ENCODE data around the gene UQCC3. TPM values are rescaled to one million over a fixed set of nuclear protein-coding genes. Genes with fewer than 3 reads are reported as not detected.

The UQCC3 gene
- total and polyA plus RNA-seq, 9 of the 15 experiments (the other 6 are each of a cell fraction or from before 2014, with no cell fraction given): 3.3 to 44.3 (median 8.0) TPM

- TF ChIP-seq, protein P1, sequence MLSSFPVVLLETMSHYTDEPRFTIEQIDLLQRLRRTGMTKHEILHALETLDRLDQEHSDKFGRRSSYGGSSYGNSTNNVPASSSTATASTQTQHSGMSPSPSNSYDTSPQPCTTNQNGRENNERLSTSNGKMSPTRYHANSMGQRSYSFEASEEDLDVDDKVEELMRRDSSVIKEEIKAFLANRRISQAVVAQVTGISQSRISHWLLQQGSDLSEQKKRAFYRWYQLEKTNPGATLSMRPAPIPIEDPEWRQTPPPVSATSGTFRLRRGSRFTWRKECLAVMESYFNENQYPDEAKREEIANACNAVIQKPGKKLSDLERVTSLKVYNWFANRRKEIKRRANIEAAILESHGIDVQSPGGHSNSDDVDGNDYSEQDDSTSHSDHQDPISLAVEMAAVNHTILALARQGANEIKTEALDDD (IDR thresholded peaks at IDR 0.05): peak; percentile 16; the same call in 1 of the 2 replicates
- 0 out of 2 replicates have a peak, but pooled peaks have one; percentile 67 for TF ChIP-seq ESRRB (CRISPR knock-in tag; IDR thresholded peaks at IDR 0.05; ENCODE audit: borderline replicate concordance)
- TF ChIP-seq SMC3 (conservative IDR thresholded peaks at IDR 0.05; ENCODE audit: insufficient read depth, low read depth, low read length): no peak
- TF ChIP-seq, protein P2, sequence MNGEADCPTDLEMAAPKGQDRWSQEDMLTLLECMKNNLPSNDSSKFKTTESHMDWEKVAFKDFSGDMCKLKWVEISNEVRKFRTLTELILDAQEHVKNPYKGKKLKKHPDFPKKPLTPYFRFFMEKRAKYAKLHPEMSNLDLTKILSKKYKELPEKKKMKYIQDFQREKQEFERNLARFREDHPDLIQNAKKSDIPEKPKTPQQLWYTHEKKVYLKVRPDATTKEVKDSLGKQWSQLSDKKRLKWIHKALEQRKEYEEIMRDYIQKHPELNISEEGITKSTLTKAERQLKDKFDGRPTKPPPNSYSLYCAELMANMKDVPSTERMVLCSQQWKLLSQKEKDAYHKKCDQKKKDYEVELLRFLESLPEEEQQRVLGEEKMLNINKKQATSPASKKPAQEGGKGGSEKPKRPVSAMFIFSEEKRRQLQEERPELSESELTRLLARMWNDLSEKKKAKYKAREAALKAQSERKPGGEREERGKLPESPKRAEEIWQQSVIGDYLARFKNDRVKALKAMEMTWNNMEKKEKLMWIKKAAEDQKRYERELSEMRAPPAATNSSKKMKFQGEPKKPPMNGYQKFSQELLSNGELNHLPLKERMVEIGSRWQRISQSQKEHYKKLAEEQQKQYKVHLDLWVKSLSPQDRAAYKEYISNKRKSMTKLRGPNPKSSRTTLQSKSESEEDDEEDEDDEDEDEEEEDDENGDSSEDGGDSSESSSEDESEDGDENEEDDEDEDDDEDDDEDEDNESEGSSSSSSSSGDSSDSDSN (IDR thresholded peaks at IDR 0.05; ENCODE audit: borderline replicate concordance in 1 of 2, low read depth in 2 of 2, low read length in 2 of 2): no peak
- no peak for TF ChIP-seq NR2C2 (CRISPR knock-in tag; IDR thresholded peaks at IDR 0.05)
- TF ChIP-seq NR2C2 (tag; IDR thresholded peaks at IDR 0.05): peak; percentile 53; the same call in 1 of the 2 replicates
- TF ChIP-seq CHD2 (IDR thresholded peaks at IDR 0.05; ENCODE audit: low read depth, low read length): peak; percentile 56; the same call in 1 of the 2 replicates
- peak; percentile 91 for TF ChIP-seq ZNF717 (CRISPR knock-in tag; IDR thresholded peaks at IDR 0.05)
- no peak for TF ChIP-seq CEBPB (tag; IDR thresholded peaks at IDR 0.05)
- peak; percentile 78; the same call in 1 of the 2 replicates for TF ChIP-seq RB1 (IDR thresholded peaks at IDR 0.05; ENCODE audit: low read depth)
- TF ChIP-seq SIN3A (IDR thresholded peaks at IDR 0.05; ENCODE audit: borderline replicate concordance in 2 of 2, control insufficient read depth in 1 of 2, low read depth in 2 of 2, low read length in 2 of 2): peak in 1 of 2 experiments; percentile 86; a peak in 2 of 4 replicates
- TF ChIP-seq ZNF324 (CRISPR knock-in tag; IDR thresholded peaks at IDR 0.05): peak; percentile 18; the same call in 1 of the 2 replicates
- 0 out of 2 replicates have a peak, but pooled peaks have one; percentile 5 for TF ChIP-seq SIN3B (IDR thresholded peaks at IDR 0.05; ENCODE audit: low read depth)
- TF ChIP-seq HOXB6 (CRISPR knock-in tag; IDR thresholded peaks at IDR 0.05; ENCODE audit: borderline replicate concordance): peak; percentile 81
- TF ChIP-seq ZBTB49 (CRISPR knock-in tag; IDR thresholded peaks at IDR 0.05; ENCODE audit: borderline replicate concordance): no peak
- TF ChIP-seq CREBBP (IDR thresholded peaks at IDR 0.05; ENCODE audit: low read depth, low read length): peak; percentile 27
- TF ChIP-seq DLX4 (CRISPR knock-in tag; IDR thresholded peaks at IDR 0.05): 0 out of 2 replicates have a peak, but pooled peaks have one; percentile 30
- no peak for TF ChIP-seq ZNF311 (CRISPR knock-in tag; IDR thresholded peaks at IDR 0.05)
- peak; percentile 99 for TF ChIP-seq GTF2E2 (tag; IDR thresholded peaks at IDR 0.05)
- peak; percentile 27; the same call in 1 of the 2 replicates for TF ChIP-seq TCF3 (CRISPR knock-in tag; IDR thresholded peaks at IDR 0.05)
- TF ChIP-seq NRF1 (conservative IDR thresholded peaks at IDR 0.05 in 1 of 2, IDR thresholded peaks at IDR 0.05 in 1 of 2): peak in 1 of 2 experiments; percentile 47; a peak in 3 of 4 replicates
Observed at GRCh38 chr11:62665075-62665598, 6.3 kb upstream of the UQCC3 start, which contains the start of the genes C11orf98 and CSKMT (continued).
